Transverse colon (tissue), 4 donors: ENCODE data around the gene IL12RB1.

Experiments used
- CTCF ChIP-seq, 5 experiments: fragments of 200-600 bp in 3 of 5; fragments of 450-650 bp in 2 of 5; sonication (generic) in 3 of 5; IDR thresholded peaks; 1 replicate in 2 of 5; 2 replicates in 3 of 5; pipeline ENCODE4 v1.5.1; 2016 to 2017; ENCODE audit warnings: antibody characterized with exemption in 5 of 5, inconsistent platforms in 3 of 5, mild to moderate bottlenecking in 2 of 5, moderate library complexity in 1 of 5
- EP300 ChIP-seq: sonication (generic); formaldehyde crosslinking; IDR thresholded peaks from one replicate; pipeline ENCODE4 v1.6.1; 2017; ENCODE audit warnings: antibody characterized with exemption, low read depth
- POLR2A ChIP-seq: fragments of 450-650 bp; IDR thresholded peaks from one replicate; pipeline ENCODE4 v1.6.1; 2016; ENCODE audit warnings: antibody characterized with exemption, mild to moderate bottlenecking, moderate library complexity
- POLR2AphosphoS5 ChIP-seq, 3 donors: sonication (generic); formaldehyde crosslinking; IDR thresholded peaks; one replicate each; pipeline ENCODE4 v1.6.1; 2016; ENCODE audit warnings: antibody characterized with exemption in 3 of 3

GRCh38 chr19:18123819-18124218 is 37.1 kb upstream of the IL12RB1 start:
- TF ChIP-seq EP300: no peak
- no peak for TF ChIP-seq POLR2A
- no peak for TF ChIP-seq CTCF (IDR thresholded peaks at IDR 0.05)
- TF ChIP-seq POLR2AphosphoS5 (IDR thresholded peaks at IDR 0.05): no peak
